ENCODE results near the gene GIPC2. TPM values are rescaled to one million over a fixed set of nuclear protein-coding genes. Genes with fewer than 3 reads are reported as not detected.

The GIPC2 gene
- total and polyA plus RNA-seq, 5 donors = 1.3 to 1.8 (median 1.6) TPM

DNA sequence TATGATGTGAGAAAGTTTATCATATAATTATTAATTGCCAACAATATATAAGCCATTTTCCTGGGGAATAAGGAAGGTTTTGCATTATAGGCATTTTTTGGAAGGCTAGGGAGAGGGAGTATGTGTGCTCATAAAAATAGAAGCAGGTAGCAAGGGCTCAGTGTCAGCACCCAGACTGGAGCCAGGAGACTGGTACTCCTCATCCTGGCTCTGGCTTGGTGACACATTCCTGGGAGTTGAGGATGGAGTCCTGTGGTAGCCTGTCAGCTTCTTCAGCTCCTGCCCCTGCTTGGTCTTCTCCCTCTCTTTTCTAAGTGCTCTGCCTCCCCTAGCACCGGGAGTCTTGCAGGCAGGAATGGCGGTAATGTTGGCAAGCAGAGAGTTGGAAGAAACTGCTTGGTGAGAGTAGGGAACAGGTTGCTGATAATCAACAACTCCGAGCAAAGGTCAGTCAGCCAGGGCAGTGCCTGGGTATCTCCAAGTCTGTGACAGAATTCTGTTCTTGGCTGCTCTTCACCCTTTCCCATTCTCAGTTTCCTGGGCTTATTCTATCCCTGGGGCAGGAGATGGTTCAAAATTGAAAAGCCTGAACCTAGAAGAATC lies 23.0 kb downstream of the GIPC2 start:
- Histone ChIP-seq H3K4me3 (ENCODE audit: low read length) (no peak overlapping the region), H3K27me3 (ENCODE audit: control insufficient read depth, insufficient read depth) (no peaks in the 10 kb centered on the region), H3K27ac (ENCODE audit: low read length) (peak overlapping the region; percentile 9), H3K4me1 (ENCODE audit: control insufficient read depth, insufficient read depth, low read length) (no peaks in the 10 kb centered on the region), H3K9me3 (ENCODE audit: control insufficient read depth, low read length) (no peaks in the 10 kb centered on the region)
- WGBS = 56% methylated on average over 3 of the region's 3 CpGs
- intact Hi-C loops (cut with DNase I) = no loop called here
- ATAC-seq (peak; percentile 60 to 74), DNase-seq (no peak)

DNA sequence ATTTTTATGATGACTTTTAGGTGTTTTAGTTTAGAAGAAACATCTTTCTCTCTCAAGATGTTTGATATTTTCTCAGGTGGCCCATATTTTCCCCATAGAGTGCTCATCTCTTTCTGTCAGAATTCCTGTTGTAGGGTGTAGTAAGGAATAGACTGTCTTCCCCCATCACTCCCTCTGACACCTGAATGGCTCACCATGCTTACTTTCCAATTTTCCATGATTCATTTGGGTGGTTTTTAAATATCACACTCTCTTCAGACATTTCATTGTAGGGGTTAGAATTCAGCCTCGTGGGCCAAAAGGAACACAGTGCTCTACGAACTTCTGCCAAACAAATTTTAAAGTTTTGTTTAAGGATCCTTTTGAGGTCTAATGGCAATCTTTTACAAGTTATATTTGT lies 24.0 kb downstream of the GIPC2 start:
- intact Hi-C loops (cut with DNase I) = no loop called here
- Histone ChIP-seq H3K27ac (ENCODE audit: low read length) (no peak overlapping the region), H3K9me3 (ENCODE audit: control insufficient read depth, low read length) (no peaks in the 10 kb centered on the region), H3K4me3 (ENCODE audit: low read length) (no peak overlapping the region), H3K4me1 (ENCODE audit: control insufficient read depth, insufficient read depth, low read length) (no peaks in the 10 kb centered on the region), H3K27me3 (ENCODE audit: control insufficient read depth, insufficient read depth) (no peaks in the 10 kb centered on the region)
- WGBS = 61% methylated on average over 2 of the region's 2 CpGs
- DNase-seq = no peak
- ATAC-seq = no peak

DNA sequence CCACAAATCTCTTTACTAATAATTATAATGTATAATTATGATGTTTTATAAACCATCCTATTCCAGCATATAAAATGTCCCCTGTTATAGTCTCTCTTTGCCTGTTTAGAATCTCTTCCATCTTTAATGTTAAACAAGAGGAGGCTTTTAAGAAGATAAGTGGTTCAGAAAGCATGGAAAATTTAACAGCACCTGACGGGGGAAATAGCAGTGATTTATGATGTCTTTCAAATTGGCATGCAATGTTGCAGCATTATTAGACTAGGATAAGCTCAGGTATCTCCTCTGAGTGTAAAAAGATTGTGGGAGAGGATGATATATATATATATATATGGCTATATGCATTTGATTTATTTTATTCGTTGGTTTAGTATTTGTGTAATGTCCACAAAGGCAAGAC lies 24.4 kb downstream of the GIPC2 start:
- Histone ChIP-seq H3K27ac (ENCODE audit: low read length) (no peak overlapping the region), H3K9me3 (ENCODE audit: control insufficient read depth, low read length) (no peaks in the 10 kb centered on the region), H3K4me3 (ENCODE audit: low read length) (no peak overlapping the region), H3K27me3 (ENCODE audit: control insufficient read depth, insufficient read depth) (no peaks in the 10 kb centered on the region), H3K4me1 (ENCODE audit: control insufficient read depth, insufficient read depth, low read length) (no peaks in the 10 kb centered on the region)
- DNase-seq (no peak), ATAC-seq (no peak)
- intact Hi-C loops (cut with DNase I) = no loop called here
- WGBS = 76% methylated on average over 2 of the region's 2 CpGs

DNA sequence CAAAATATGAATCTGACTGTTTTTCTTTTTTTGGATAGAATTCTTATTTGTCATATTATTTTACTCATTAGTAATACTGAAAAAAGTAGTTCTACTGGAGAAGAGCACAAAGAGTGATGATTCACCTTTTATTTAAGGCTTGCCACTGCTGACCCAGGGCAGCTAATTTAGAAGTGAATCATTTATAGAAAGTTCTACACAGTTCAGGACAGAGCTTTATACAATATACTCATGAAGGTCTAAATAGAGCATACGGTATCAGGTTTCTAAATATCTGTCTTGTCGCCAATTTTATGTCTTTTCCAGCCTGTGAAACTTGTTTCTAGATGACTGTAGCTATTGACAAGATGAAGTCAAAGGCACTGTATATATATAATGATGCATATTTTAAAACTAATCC lies 25.0 kb downstream of the GIPC2 start:
- no peaks in the 10 kb centered on the region for H3K4me1 ChIP-seq (ENCODE audit: control insufficient read depth, insufficient read depth, low read length)
- WGBS = 32% methylated on average over 2 of the region's 2 CpGs
- intact Hi-C loops (cut with DNase I) = no loop called here

DNA sequence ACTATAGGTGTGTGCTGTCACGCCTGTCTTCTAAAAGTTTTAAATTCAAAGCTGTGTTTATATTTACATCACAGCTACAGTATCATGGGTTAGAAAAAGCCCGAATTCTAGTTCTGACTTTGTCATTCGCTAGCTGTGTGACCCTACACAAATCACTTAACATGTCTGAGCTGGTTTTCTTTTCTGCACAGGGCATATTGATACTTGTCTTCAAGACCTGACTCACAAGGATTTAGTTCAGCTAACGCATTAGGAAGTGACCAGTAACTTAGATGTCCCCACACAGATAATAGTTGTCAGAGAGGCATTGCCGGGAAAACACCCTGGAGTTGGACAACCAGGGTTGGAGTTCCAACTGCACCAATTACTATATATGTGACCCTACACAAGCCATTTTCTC lies 25.9 kb downstream of the GIPC2 start:
- H3K9me3 ChIP-seq (ENCODE audit: control insufficient read depth, low read length) = no peaks in the 10 kb centered on the region
- intact Hi-C loops (cut with DNase I) = no loop called here
- 76% methylated on average over 5 of the region's 5 CpGs for WGBS
- no peak overlapping the region for H3K27ac ChIP-seq (ENCODE audit: low read length)
- ATAC-seq (no peak), DNase-seq (no peak)
- H3K4me3 ChIP-seq (ENCODE audit: low read length) = no peak overlapping the region
- H3K27me3 ChIP-seq (ENCODE audit: control insufficient read depth, insufficient read depth) = no peaks in the 10 kb centered on the region
- no peaks in the 10 kb centered on the region for H3K4me1 ChIP-seq (ENCODE audit: control insufficient read depth, insufficient read depth, low read length)

More for the DNA sequence above, 25.0 kb downstream of the GIPC2 start:
- DNase-seq = no peak
- ATAC-seq = peak; percentile 62 to 72
- Histone ChIP-seq H3K4me3 (ENCODE audit: low read length) (no peak overlapping the region), H3K27me3 (ENCODE audit: control insufficient read depth, insufficient read depth) (no peaks in the 10 kb centered on the region), H3K9me3 (ENCODE audit: control insufficient read depth, low read length) (no peaks in the 10 kb centered on the region), H3K27ac (ENCODE audit: low read length) (no peak overlapping the region)

DNA sequence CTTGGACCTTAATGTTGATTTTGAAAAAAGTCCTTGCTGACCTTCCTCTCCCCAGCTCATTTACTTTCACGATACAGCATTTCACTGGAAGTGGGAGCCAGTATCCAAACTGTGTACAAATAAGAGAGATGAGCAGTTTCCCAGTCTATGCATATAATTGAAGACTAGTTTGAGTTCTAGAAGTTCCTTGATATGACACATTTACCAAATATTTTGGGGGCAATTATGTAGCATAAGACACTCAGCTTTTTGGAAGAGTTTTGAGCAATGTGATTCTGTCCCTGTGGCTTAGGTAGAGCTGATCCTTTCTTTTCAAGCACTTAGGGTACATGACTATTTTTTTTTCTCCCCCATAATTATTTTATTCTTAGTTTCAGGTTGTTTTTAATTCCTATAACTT lies 26.4 kb downstream of the GIPC2 start:
- H3K9me3 ChIP-seq (ENCODE audit: control insufficient read depth, low read length) = no peaks in the 10 kb centered on the region
- H3K4me1 ChIP-seq (ENCODE audit: control insufficient read depth, insufficient read depth, low read length) = no peaks in the 10 kb centered on the region
- DNase-seq = no peak
- no peak overlapping the region for H3K4me3 ChIP-seq (ENCODE audit: low read length)
- H3K27ac ChIP-seq (ENCODE audit: low read length) = no peak overlapping the region
- no peaks in the 10 kb centered on the region for H3K27me3 ChIP-seq (ENCODE audit: control insufficient read depth, insufficient read depth)
- no peak for ATAC-seq
- intact Hi-C loops (cut with DNase I) = no loop called here
- WGBS = 46% methylated on average over 1 of the region's 1 CpG

DNA sequence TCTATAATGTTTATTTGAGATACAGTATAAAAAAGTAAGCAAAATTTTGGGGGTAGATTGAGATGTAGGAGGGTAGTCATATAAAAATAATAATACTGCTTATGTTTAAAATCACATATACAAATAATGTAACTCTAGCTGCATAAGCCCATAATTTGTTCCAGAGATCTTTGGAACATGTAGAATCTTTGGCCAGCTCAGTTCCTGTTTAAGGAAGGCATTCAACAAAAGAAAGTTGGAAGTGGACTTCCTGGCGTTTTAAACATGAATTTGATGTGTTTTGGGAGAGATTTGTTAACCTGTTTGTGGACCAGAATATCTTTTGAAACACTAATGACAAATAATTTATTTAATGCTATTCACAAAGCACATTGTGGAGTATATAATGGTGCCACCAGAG lies 27.7 kb downstream of the GIPC2 start:
- whole genome bisulfite sequencing = 47% methylated on average over 1 of the region's 1 CpG
- peaks cover 1% of the 10 kb centered on the region for H3K4me1 ChIP-seq (ENCODE audit: control insufficient read depth, insufficient read depth, low read length)
- DNase-seq (no peak), ATAC-seq (no peak)
- intact Hi-C loops (cut with DNase I) = no loop called here
- no peak overlapping the region for H3K4me3 ChIP-seq (ENCODE audit: low read length)
- H3K27ac ChIP-seq (ENCODE audit: low read length) = no peak overlapping the region
- H3K27me3 ChIP-seq (ENCODE audit: control insufficient read depth, insufficient read depth) = no peaks in the 10 kb centered on the region
- no peaks in the 10 kb centered on the region for H3K9me3 ChIP-seq (ENCODE audit: control insufficient read depth, low read length)

DNA sequence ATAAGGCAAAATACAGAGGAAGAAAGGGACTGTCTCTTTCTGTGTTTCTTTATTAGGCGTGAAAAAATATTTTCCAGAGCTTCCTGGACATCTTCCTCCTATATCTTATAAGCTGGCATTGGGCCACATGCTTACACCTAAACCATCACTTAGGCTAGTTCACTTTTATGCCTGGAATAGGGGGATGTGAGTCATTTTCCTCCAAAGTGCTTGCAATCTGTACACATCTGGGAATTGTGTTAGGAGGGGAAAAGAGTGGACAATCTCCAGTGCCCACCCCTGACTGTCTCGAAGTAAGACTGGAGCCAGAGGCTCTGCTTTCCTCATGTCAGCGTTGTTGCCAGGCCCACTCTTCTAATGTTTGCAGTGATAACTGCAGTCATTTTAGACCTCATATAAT lies 29.9 kb downstream of the GIPC2 start:
- no peak overlapping the region for H3K27ac ChIP-seq (ENCODE audit: low read length)
- H3K4me3 ChIP-seq (ENCODE audit: low read length) = no peak overlapping the region
- 62% methylated on average over 3 of the region's 3 CpGs for WGBS
- DNase-seq = no peak
- H3K4me1 ChIP-seq (ENCODE audit: control insufficient read depth, insufficient read depth, low read length) = peaks cover 3% of the 10 kb centered on the region
- no peaks in the 10 kb centered on the region for H3K9me3 ChIP-seq (ENCODE audit: control insufficient read depth, low read length)
- ATAC-seq = peak; percentile 24 to 70
- intact Hi-C loops (cut with DNase I) = no loop called here
- no peaks in the 10 kb centered on the region for H3K27me3 ChIP-seq (ENCODE audit: control insufficient read depth, insufficient read depth)

DNA sequence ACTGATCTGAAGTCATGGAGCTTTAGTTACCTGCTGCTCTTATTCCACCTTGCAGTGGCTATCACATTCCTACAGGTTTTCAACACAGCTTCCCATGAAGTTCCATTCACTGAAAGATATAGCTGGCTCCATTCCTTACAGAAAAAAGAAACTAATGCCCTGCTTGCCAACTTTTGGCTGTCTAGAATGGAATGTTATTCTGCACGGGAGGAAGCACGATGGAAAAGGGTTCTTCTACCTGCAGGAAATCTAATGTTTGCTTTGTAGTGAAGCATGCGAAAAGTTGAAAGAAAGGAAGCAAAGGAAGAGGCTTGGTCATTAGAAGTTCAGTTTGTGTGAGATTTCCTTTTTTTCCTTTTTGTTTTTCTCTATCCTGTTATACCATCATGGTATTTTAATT lies 32.6 kb downstream of the GIPC2 start:
- H3K4me3 ChIP-seq (ENCODE audit: low read length) = no peak overlapping the region
- ATAC-seq = peak in 1 of 2 donors; percentile 30
- H3K27me3 ChIP-seq (ENCODE audit: control insufficient read depth, insufficient read depth) = no peaks in the 10 kb centered on the region
- no peak overlapping the region for H3K27ac ChIP-seq (ENCODE audit: low read length)
- WGBS = 45% methylated on average over 3 of the region's 3 CpGs
- H3K9me3 ChIP-seq (ENCODE audit: control insufficient read depth, low read length) = no peaks in the 10 kb centered on the region
- DNase-seq = no peak
- peaks cover 3% of the 10 kb centered on the region for H3K4me1 ChIP-seq (ENCODE audit: control insufficient read depth, insufficient read depth, low read length)
- intact Hi-C loops (cut with DNase I) = no loop called here

DNA sequence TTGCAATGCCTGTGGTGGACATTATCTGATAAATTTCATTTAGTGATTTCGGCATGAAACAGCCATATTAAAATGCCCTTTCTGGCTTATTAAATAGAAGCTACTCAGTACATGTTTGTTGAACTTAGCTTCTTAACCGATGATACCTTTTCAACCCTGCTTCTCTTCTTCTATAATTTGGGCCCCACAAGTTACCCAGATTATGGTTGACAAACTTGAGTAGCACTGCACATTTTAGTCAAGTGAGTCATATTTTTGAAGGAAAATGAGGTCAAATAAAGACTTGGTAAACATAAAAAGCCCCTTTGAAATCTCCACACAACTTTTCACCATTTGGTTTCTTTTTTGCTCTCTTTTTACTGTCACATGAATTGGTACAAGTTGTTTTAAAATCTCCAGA lies 33.8 kb downstream of the GIPC2 start:
- no peak overlapping the region for H3K4me3 ChIP-seq (ENCODE audit: low read length)
- ATAC-seq (no peak), DNase-seq (no peak)
- peak overlapping the region; percentile 17 for H3K27ac ChIP-seq (ENCODE audit: low read length)
- H3K4me1 ChIP-seq (ENCODE audit: control insufficient read depth, insufficient read depth, low read length) = peaks cover 3% of the 10 kb centered on the region
- intact Hi-C loops (cut with DNase I) = no loop called here
- 78% methylated on average over 2 of the region's 2 CpGs for WGBS
- no peaks in the 10 kb centered on the region for H3K9me3 ChIP-seq (ENCODE audit: control insufficient read depth, low read length)
- no peaks in the 10 kb centered on the region for H3K27me3 ChIP-seq (ENCODE audit: control insufficient read depth, insufficient read depth)

DNA sequence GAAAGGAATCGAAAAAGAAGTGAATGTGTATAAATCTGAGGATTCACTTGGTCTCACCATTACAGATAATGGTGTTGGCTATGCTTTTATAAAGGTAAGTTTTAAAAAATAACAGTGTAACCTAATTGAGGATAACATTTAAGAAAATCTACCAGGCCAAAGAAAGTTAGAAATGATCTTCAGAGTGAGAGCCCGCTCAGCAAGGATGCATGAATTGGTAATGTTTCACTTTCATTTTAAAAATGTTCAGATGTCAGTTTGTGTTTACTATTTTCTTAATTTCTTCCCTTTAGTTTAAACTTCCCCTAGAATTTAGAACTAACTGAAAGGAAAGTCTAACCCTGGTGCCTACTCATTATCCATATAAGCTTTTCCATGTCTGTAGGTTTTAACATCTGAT lies 35.0 kb downstream of the GIPC2 start:
- DNase-seq (no peak), ATAC-seq (no peak)
- peak overlapping the region; percentile 38 for H3K4me3 ChIP-seq (ENCODE audit: low read length)
- no peaks in the 10 kb centered on the region for H3K27me3 ChIP-seq (ENCODE audit: control insufficient read depth, insufficient read depth)
- WGBS = 78% methylated on average over 2 of the region's 2 CpGs
- H3K9me3 ChIP-seq (ENCODE audit: control insufficient read depth, low read length) = no peaks in the 10 kb centered on the region
- no peak overlapping the region for H3K27ac ChIP-seq (ENCODE audit: low read length)
- intact Hi-C loops (cut with DNase I) = no loop called here
- H3K4me1 ChIP-seq (ENCODE audit: control insufficient read depth, insufficient read depth, low read length) = peaks cover 3% of the 10 kb centered on the region

Measured in right cardiac atrium (tissue), 5 donors.